Endodermal cell (in vitro differentiated cells): ENCODE data around the gene CYBRD1. TPM values are rescaled to one million over a fixed set of nuclear protein-coding genes. Genes with fewer than 3 reads are reported as not detected.

Experiments
- DNase-seq: peaks from one replicate; pipeline ENCODE4 v3.0.0-alpha.2; 2017
- H3K27ac ChIP-seq: 2 replicates; pipeline ENCODE4 v1.5.1; 2013; ENCODE audit warnings: mild to moderate bottlenecking, low read depth, low read length, moderate library complexity
- H3K27me3 ChIP-seq: 2 replicates; pipeline ENCODE4 v1.6.1; 2013; ENCODE audit warnings: mild to moderate bottlenecking, low read length, moderate library complexity; ENCODE audit not compliant: insufficient read depth, control insufficient read depth, poor library complexity, severe bottlenecking
- H3K36me3 ChIP-seq: 2 replicates; pipeline ENCODE4 v1.7.0; 2013; ENCODE audit warnings: mild to moderate bottlenecking, low read length, moderate library complexity; ENCODE audit not compliant: control insufficient read depth, insufficient read depth
- H3K4me1 ChIP-seq: one replicate; pipeline ENCODE4 v1.7.0; 2013; ENCODE audit warnings: low read length; ENCODE audit not compliant: control insufficient read depth, insufficient read depth
- H3K4me3 ChIP-seq: 2 replicates; pipeline ENCODE4 v1.5.1; 2013; ENCODE audit warnings: mild to moderate bottlenecking, low read length, moderate library complexity
- H3K9ac ChIP-seq: 2 replicates; pipeline ENCODE4 v1.6.1; 2013; ENCODE audit warnings: mild to moderate bottlenecking, low read length, moderate library complexity; ENCODE audit not compliant: poor library complexity, severe bottlenecking; ENCODE audit errors: extremely low read depth
- H3K9me3 ChIP-seq: 2 replicates; pipeline ENCODE4 v1.6.1; 2013; ENCODE audit warnings: mild to moderate bottlenecking, low read length, moderate library complexity; ENCODE audit not compliant: control insufficient read depth
- H3K27ac Mint-ChIP-seq: 2 replicates; pipeline ENCODE4 v1.8.0; 2020; ENCODE audit warnings: mixed read lengths
- H3K27me3 Mint-ChIP-seq: 2 replicates; pipeline ENCODE4 v1.8.0; 2021; ENCODE audit warnings: mild to moderate bottlenecking, mixed read lengths; ENCODE audit not compliant: insufficient read depth
- H3K36me3 Mint-ChIP-seq: 2 replicates; pipeline ENCODE4 v1.8.0; 2020; ENCODE audit warnings: low read depth, mixed read lengths
- H3K4me1 Mint-ChIP-seq: 2 replicates; pipeline ENCODE4 v1.8.0; 2020; ENCODE audit warnings: mixed read lengths
- H3K4me3 Mint-ChIP-seq: 2 replicates; pipeline ENCODE4 v1.8.0; 2020; ENCODE audit warnings: mild to moderate bottlenecking, moderate library complexity, mixed read lengths
- H3K9me3 Mint-ChIP-seq: 2 replicates; pipeline ENCODE4 v1.8.0; 2020; ENCODE audit warnings: mild to moderate bottlenecking, mixed read lengths
- CTCF ChIP-seq: fragments of 200-600 bp; sonication (generic); conservative IDR thresholded peaks from 2 replicates; pipeline ENCODE4 v1.5.0; 2021; ENCODE audit warnings: antibody characterized with exemption, mild to moderate bottlenecking
- WGBS, 2 experiments: methylation state at CpG; one replicate each; pipeline versions ENCODE4 v1.1.5 to v1.1.7; 2013; ENCODE audit warnings: missing lambda C conversion rate in 2 of 2, mixed read lengths in 1 of 2; ENCODE audit not compliant: insufficient coverage in 1 of 2, insufficient read length in 1 of 2; 5-methylcytosine and 5-hydroxymethylcytosine counted together
- total RNA-seq, 2 donors: library from RNA; stranded (reverse); fragmentation: NEBNext Ultra II Directional in 1 of 2; extraction: Animal tissue kit (Norgen Biotek cat#: 25700) in 1 of 2; gene quantifications; 2 replicates in 1 of 2; 3 replicates in 1 of 2; pipeline ENCODE4 v1.2.1, GENCODE V29; 2021

Gene CYBRD1
- total RNA-seq, 2 donors from 2014 or later, result 3.3 to 4.7 TPM

- 68 to 83% methylated on average over 4 to 9 of the region's 9 CpGs for WGBS, 2 experiments
- H3K4me1 Mint-ChIP-seq, result peaks cover 7% of the 10 kb centered on the region
- H3K4me3 Mint-ChIP-seq, result no peak overlapping the region
- peaks cover 5% of the 10 kb centered on the region for H3K9me3 ChIP-seq
- H3K27ac ChIP-seq, result no peak overlapping the region
- no peaks in the 10 kb centered on the region for H3K9me3 Mint-ChIP-seq
- no peaks in the 10 kb centered on the region for H3K36me3 Mint-ChIP-seq
- H3K36me3 ChIP-seq, result no peaks in the 10 kb centered on the region
- H3K9ac ChIP-seq, result no peak overlapping the region
- no peak overlapping the region for H3K4me3 ChIP-seq
- no peaks in the 10 kb centered on the region for H3K4me1 ChIP-seq
- H3K27ac Mint-ChIP-seq, result no peak overlapping the region
- H3K27me3 Mint-ChIP-seq, result peaks cover 2% of the 10 kb centered on the region
- no peak for DNase-seq
- no peaks in the 10 kb centered on the region for H3K27me3 ChIP-seq
- TF ChIP-seq CTCF, result no peak
Observed at GRCh38 chr2:171509945-171510731, 12.1 kb upstream of the CYBRD1 start.

GRCh38 chr2:171512014-171512413 lies 10.3 kb upstream of the CYBRD1 start:
- H3K27ac ChIP-seq, result no peak overlapping the region
- H3K27me3 ChIP-seq, result no peaks in the 10 kb centered on the region
- peaks cover 5% of the 10 kb centered on the region for H3K9me3 ChIP-seq
- 92 to 100% methylated on average over 2 of the region's 2 CpGs for WGBS, 2 experiments
- H3K9ac ChIP-seq, result no peak overlapping the region
- Mint-ChIP-seq H3K4me3 (no peak overlapping the region), H3K4me1 (peaks cover 7% of the 10 kb centered on the region), H3K27me3 (peaks cover 8% of the 10 kb centered on the region), H3K36me3 (no peaks in the 10 kb centered on the region), H3K27ac (no peak overlapping the region), H3K9me3 (no peaks in the 10 kb centered on the region)
- H3K36me3 ChIP-seq, result no peaks in the 10 kb centered on the region
- no peak for DNase-seq
- TF ChIP-seq CTCF, result no peak
- no peaks in the 10 kb centered on the region for H3K4me1 ChIP-seq
- H3K4me3 ChIP-seq, result no peak overlapping the region

- no peaks in the 10 kb centered on the region for H3K27me3 ChIP-seq
- H3K9me3 ChIP-seq, result peaks cover 5% of the 10 kb centered on the region
- H3K4me1 ChIP-seq, result no peaks in the 10 kb centered on the region
- H3K27ac ChIP-seq, result no peak overlapping the region
- Mint-ChIP-seq H3K4me3 (no peak overlapping the region), H3K27ac (no peak overlapping the region), H3K36me3 (no peaks in the 10 kb centered on the region), H3K4me1 (peaks cover 7% of the 10 kb centered on the region), H3K27me3 (peaks cover 11% of the 10 kb centered on the region), H3K9me3 (no peaks in the 10 kb centered on the region)
- no peak overlapping the region for H3K4me3 ChIP-seq
- DNase-seq, result no peak
- no peak for TF ChIP-seq CTCF
- H3K9ac ChIP-seq, result no peak overlapping the region
- H3K36me3 ChIP-seq, result no peaks in the 10 kb centered on the region
- WGBS, 2 experiments, result 70% methylated on average over 1 of the region's 1 CpG; no CpG with 5 or more reads in 1 of the 2 experiments
Observed at GRCh38 chr2:171512683-171513195, 9.5 kb upstream of the CYBRD1 start.
